Nephron progenitor cell (in vitro differentiated cells): ENCODE measurements around the gene CLMP.
"Not testable (repeated sequence)": the region's sequence is repeated elsewhere in the genome, so short reads cannot be mapped to it uniquely, and the experiment has no call there.

Experiments
- DNase-seq: peaks from one replicate; pipeline ENCODE4 v3.0.0; 2021
- H3K27ac Mint-ChIP-seq: 2 replicates; pipeline ENCODE4 v1.8.0; 2021; ENCODE audit warnings: mild to moderate bottlenecking, moderate library complexity, mixed read lengths
- H3K27me3 Mint-ChIP-seq: 2 replicates; pipeline ENCODE4 v1.8.0; 2021; ENCODE audit warnings: mild to moderate bottlenecking, low read depth, mixed read lengths; ENCODE audit not compliant: poor library complexity
- H3K36me3 Mint-ChIP-seq: 2 replicates; pipeline ENCODE4 v1.8.0; 2021; ENCODE audit warnings: low read depth, mixed read lengths
- H3K4me1 Mint-ChIP-seq: 2 replicates; pipeline ENCODE4 v1.8.0; 2021; ENCODE audit warnings: mixed read lengths
- H3K4me3 Mint-ChIP-seq: 2 replicates; pipeline ENCODE4 v1.8.0; 2021; ENCODE audit warnings: mild to moderate bottlenecking, moderate library complexity, mixed read lengths
- H3K9me3 Mint-ChIP-seq: 2 replicates; pipeline ENCODE4 v1.8.0; 2021; ENCODE audit warnings: mild to moderate bottlenecking, moderate library complexity, mixed read lengths
- CTCF ChIP-seq: fragments of 200-600 bp; sonication (generic); IDR thresholded peaks from 2 replicates; pipeline ENCODE4 v1.5.0; 2021; ENCODE audit warnings: antibody characterized with exemption

Gene CLMP

GRCh38 chr11:123211981-123212380, 16.9 kb upstream of the CLMP start:
- H3K36me3 Mint-ChIP-seq = no peaks in the 10 kb centered on the region
- peaks cover 4% of the 10 kb centered on the region for H3K27me3 Mint-ChIP-seq
- no peak for TF ChIP-seq CTCF
- peaks cover 85% of the 10 kb centered on the region for H3K4me1 Mint-ChIP-seq
- DNase-seq = no peak
- H3K4me3 Mint-ChIP-seq = peak overlapping the region; percentile 40
- H3K27ac Mint-ChIP-seq = peak overlapping the region; percentile 62
- no peaks in the 10 kb centered on the region for H3K9me3 Mint-ChIP-seq

GRCh38 chr11:123211149-123211852, 16.3 kb upstream of the CLMP start:
- Mint-ChIP-seq H3K27me3 (peaks cover 4% of the 10 kb centered on the region), H3K9me3 (no peaks in the 10 kb centered on the region), H3K4me3 (peak overlapping the region; percentile 60), H3K27ac (peak overlapping the region; percentile 62), H3K4me1 (peaks cover 88% of the 10 kb centered on the region), H3K36me3 (no peaks in the 10 kb centered on the region)
- DNase-seq = no peak
- TF ChIP-seq CTCF = no peak

GRCh38 chr11:123209591-123209990, 14.5 kb upstream of the CLMP start:
- Mint-ChIP-seq H3K9me3 (no peaks in the 10 kb centered on the region), H3K27me3 (peaks cover 4% of the 10 kb centered on the region), H3K4me1 (peaks cover 84% of the 10 kb centered on the region), H3K4me3 (no peak overlapping the region), H3K36me3 (no peaks in the 10 kb centered on the region), H3K27ac (peak overlapping the region; percentile 67)
- TF ChIP-seq CTCF = no peak
- DNase-seq = no peak

- DNase-seq = peak; percentile 30
- H3K4me1 Mint-ChIP-seq = peaks cover 82% of the 10 kb centered on the region
- peak overlapping the region; percentile 75 for H3K27ac Mint-ChIP-seq
- H3K36me3 Mint-ChIP-seq = no peaks in the 10 kb centered on the region
- peaks cover 4% of the 10 kb centered on the region for H3K27me3 Mint-ChIP-seq
- H3K4me3 Mint-ChIP-seq = peak overlapping the region; percentile 10
- no peak for TF ChIP-seq CTCF
- no peaks in the 10 kb centered on the region for H3K9me3 Mint-ChIP-seq
Observed at GRCh38 chr11:123206791-123207434, 11.9 kb upstream of the CLMP start.

GRCh38 chr11:123206055-123206454, 11.0 kb upstream of the CLMP start:
- not testable (repeated sequence) for H3K27me3 Mint-ChIP-seq, H3K36me3 Mint-ChIP-seq, H3K9me3 Mint-ChIP-seq, H3K4me3 Mint-ChIP-seq, DNase-seq, H3K27ac Mint-ChIP-seq
- H3K4me1 Mint-ChIP-seq = peaks cover 82% of the 10 kb centered on the region

GRCh38 chr11:123203934-123204333, 8.9 kb upstream of the CLMP start:
- H3K4me1 Mint-ChIP-seq = peaks cover 79% of the 10 kb centered on the region

More at GRCh38 chr11:123203934-123204333, 8.9 kb upstream of the CLMP start:
- TF ChIP-seq CTCF = no peak
- Mint-ChIP-seq H3K27ac (no peak overlapping the region), H3K9me3 (no peaks in the 10 kb centered on the region), H3K4me3 (no peak overlapping the region), H3K36me3 (no peaks in the 10 kb centered on the region), H3K27me3 (peaks cover 3% of the 10 kb centered on the region)
- DNase-seq = no peak
